GM21360 (cell line): Measurements from ENCODE around the gene TCF7L2.

ENCODE experiments used
- ATAC-seq: cut with Tn5 transposase; IDR thresholded peaks from one replicate; pipeline ENCODE4 v1.9.1; 2021; ENCODE audit warnings: mild to moderate bottlenecking, moderate library complexity; ENCODE audit not compliant: unreplicated experiment

The TCF7L2 gene

GRCh38 chr10:113020475-113020753 lies 70.4 kb downstream of the TCF7L2 start:
- no peak for ATAC-seq

- ATAC-seq, result no peak
Measured at GRCh38 chr10:113020838-113021237, 70.8 kb downstream of the TCF7L2 start.

GRCh38 chr10:113021268-113022040 lies 71.4 kb downstream of the TCF7L2 start:
- ATAC-seq, result no peak

- ATAC-seq, result no peak
Measured at GRCh38 chr10:113022265-113022664, 72.2 kb downstream of the TCF7L2 start.

- no peak for ATAC-seq
Measured at GRCh38 chr10:113023017-113023416, 73.0 kb downstream of the TCF7L2 start.

GRCh38 chr10:113024930-113025329 lies 74.9 kb downstream of the TCF7L2 start:
- no peak for ATAC-seq

- no peak for ATAC-seq
Measured at GRCh38 chr10:113025487-113025886, 75.4 kb downstream of the TCF7L2 start.

GRCh38 chr10:113026679-113027078 lies 76.6 kb downstream of the TCF7L2 start:
- ATAC-seq, result no peak

GRCh38 chr10:113027230-113027573 lies 77.2 kb downstream of the TCF7L2 start:
- no peak for ATAC-seq

- no peak for ATAC-seq
Measured at GRCh38 chr10:113027574-113028455, 77.8 kb downstream of the TCF7L2 start.

GRCh38 chr10:113028456-113029440 lies 78.7 kb downstream of the TCF7L2 start:
- no peak for ATAC-seq

- no peak for ATAC-seq
Measured at GRCh38 chr10:113030453-113030852, 80.4 kb downstream of the TCF7L2 start.

- no peak for ATAC-seq
Measured at GRCh38 chr10:113031147-113031546, 81.1 kb downstream of the TCF7L2 start.

GRCh38 chr10:113033991-113034390 lies 83.9 kb downstream of the TCF7L2 start:
- ATAC-seq, result no peak

GRCh38 chr10:113035732-113036312 lies 85.8 kb downstream of the TCF7L2 start:
- ATAC-seq, result no peak

- no peak for ATAC-seq
Measured at GRCh38 chr10:113036619-113037018, 86.6 kb downstream of the TCF7L2 start.

- ATAC-seq, result no peak
Measured at GRCh38 chr10:113037218-113037617, 87.2 kb downstream of the TCF7L2 start.

GRCh38 chr10:113038183-113038582 lies 88.1 kb downstream of the TCF7L2 start:
- ATAC-seq, result no peak

- ATAC-seq, result no peak
Measured at GRCh38 chr10:113038985-113039384, 88.9 kb downstream of the TCF7L2 start.

GRCh38 chr10:113041324-113041723 lies 91.3 kb downstream of the TCF7L2 start:
- no peak for ATAC-seq
